Caco-2 (cell line): ENCODE results near the gene PAIP1. TPM values are rescaled to one million over a fixed set of nuclear protein-coding genes. Genes with fewer than 3 reads are reported as not detected.
"Not testable (repeated sequence)": the region's sequence is repeated elsewhere in the genome, so short reads cannot be mapped to it uniquely, and the experiment has no call there.

Experiments used
- BruUV-seq: library from RNA; stranded (reverse); fragments of 400-500 nt; replicated peaks from 2 replicates; lab custom pipeline; 2021; lab: Mats Ljungman, UMichigan
- CTCF ChIA-PET: fragments of 300-600 bp; sonication (Branson Sonifier 250); formaldehyde crosslinking; loops from one replicate; lab custom pipeline; 2022; ENCODE audit warnings: antibody characterized with exemption; lab: Charles Lee
- POLR2A ChIA-PET: fragments of 300-600 bp; sonication (Branson Sonifier 250); formaldehyde crosslinking; loops from one replicate; lab custom pipeline; 2022; ENCODE audit warnings: antibody characterized with exemption; lab: Charles Lee
- DNase-seq, 2 experiments: peaks; one replicate each; pipeline versions ENCODE4 v3.0.0 to v3.0.0-alpha.2; 2020 to 2022
- H3K27me3 ChIP-seq: replicated peaks from 2 replicates; pipeline ENCODE4 v1.6.0; 2011; ENCODE audit warnings: low read length; ENCODE audit not compliant: control insufficient read depth, insufficient read depth
- H3K36me3 ChIP-seq: 2 replicates; pipeline ENCODE4 v1.5.1; 2011; ENCODE audit warnings: low read length; ENCODE audit not compliant: control insufficient read depth, insufficient read depth
- H3K4me1 ChIP-seq: fragments of 250-450 bp; sonication (Bioruptor Pico); 2 replicates; pipeline ENCODE4 v1.5.1; 2020; ENCODE audit warnings: mild to moderate bottlenecking
- H3K4me3 ChIP-seq: 2 replicates; pipeline ENCODE4 v1.5.1; 2011; ENCODE audit warnings: low read depth, mild to moderate bottlenecking, control low read depth, low read length
- H3K9me3 ChIP-seq: fragments of 250-450 bp; sonication (Bioruptor Pico); 2 replicates; pipeline ENCODE4 v1.5.1; 2020; ENCODE audit warnings: mild to moderate bottlenecking, moderate library complexity
- H3K27ac Mint-ChIP-seq: one replicate; pipeline ENCODE4 v1.8.0; 2022; ENCODE audit warnings: mixed read lengths; ENCODE audit not compliant: unreplicated experiment
- H3K27me3 Mint-ChIP-seq: one replicate; pipeline ENCODE4 v1.8.0; 2022; ENCODE audit warnings: mixed read lengths; ENCODE audit not compliant: insufficient read depth, unreplicated experiment
- H3K36me3 Mint-ChIP-seq: one replicate; pipeline ENCODE4 v1.8.0; 2022; ENCODE audit warnings: mild to moderate bottlenecking, mixed read lengths; ENCODE audit not compliant: insufficient read depth, unreplicated experiment
- H3K4me1 Mint-ChIP-seq: one replicate; pipeline ENCODE4 v1.8.0; 2022; ENCODE audit warnings: low read depth, mixed read lengths; ENCODE audit not compliant: unreplicated experiment
- H3K4me3 Mint-ChIP-seq: one replicate; pipeline ENCODE4 v1.8.0; 2022; ENCODE audit warnings: mild to moderate bottlenecking, moderate library complexity, mixed read lengths; ENCODE audit not compliant: unreplicated experiment
- H3K9me3 Mint-ChIP-seq: one replicate; pipeline ENCODE4 v1.8.0; 2022; ENCODE audit warnings: mixed read lengths; ENCODE audit not compliant: unreplicated experiment
- CTCF ChIP-seq, 2 experiments: fragments of 200-600 bp in 1 of 2; IDR thresholded peaks; 1 replicate in 1 of 2; 2 replicates in 1 of 2; pipeline versions ENCODE4 v1.5.1 to v1.8.0; 2011 to 2022; ENCODE audit warnings: antibody characterized with exemption in 1 of 2, control low read depth in 1 of 2, inconsistent platforms in 1 of 2, low read depth in 1 of 2, low read length in 1 of 2, mild to moderate bottlenecking in 1 of 2, moderate library complexity in 1 of 2; ENCODE audit not compliant: insufficient read depth in 1 of 2, severe bottlenecking in 1 of 2, unreplicated experiment in 1 of 2
- intact Hi-C: fragments of 100-400 bp; cut with micrococcal nuclease; formaldehyde crosslinking; loops from one replicate; pipeline ENCODE4 v1.10.0; 2022; ENCODE audit not compliant: unreplicated experiment
- total RNA-seq: library from RNA; stranded (reverse); gene quantifications from 2 replicates; pipeline ENCODE4 v1.2.3, GENCODE V29; 2022

Gene PAIP1
- total RNA-seq, 1 experiment from 2014 or later, result 121 TPM

GRCh38 chr5:43560128-43560527 lies 3.3 kb upstream of the PAIP1 start:
- no TSS peak for BruUV-seq
- H3K27ac Mint-ChIP-seq, result no peak overlapping the region
- no peaks in the 10 kb centered on the region for H3K9me3 Mint-ChIP-seq
- POLR2A ChIA-PET, result no interaction called here
- CTCF ChIA-PET, result no interaction called here
- H3K36me3 Mint-ChIP-seq, result peaks cover 8% of the 10 kb centered on the region
- Histone ChIP-seq H3K9me3 (no peaks in the 10 kb centered on the region), H3K4me1 (no peaks in the 10 kb centered on the region), H3K4me3 (no peak overlapping the region), H3K27me3 (no peaks in the 10 kb centered on the region; the same call in 1 of the 2 replicates), H3K36me3 (no peaks in the 10 kb centered on the region)
- no peak for DNase-seq
- no peak overlapping the region for H3K4me3 Mint-ChIP-seq
- intact Hi-C loops, result no loop called here
- H3K27me3 Mint-ChIP-seq, result no peaks in the 10 kb centered on the region
- no peaks in the 10 kb centered on the region for H3K4me1 Mint-ChIP-seq
- TF ChIP-seq CTCF (IDR thresholded peaks at IDR 0.05; ENCODE audit: insufficient read depth in 1 of 2, low read depth in 1 of 2, low read length in 1 of 2, severe bottlenecking in 1 of 2, unreplicated experiment in 1 of 2), result no peak

GRCh38 chr5:43556607-43556856 lies 345 bp downstream of the PAIP1 start:
- DNase-seq, H3K9me3 ChIP-seq, H3K36me3 Mint-ChIP-seq, CTCF ChIA-PET, H3K36me3 ChIP-seq, BruUV-seq, H3K27me3 Mint-ChIP-seq, H3K4me1 ChIP-seq, H3K27me3 ChIP-seq, H3K4me1 Mint-ChIP-seq, H3K9me3 Mint-ChIP-seq: not testable (repeated sequence)
- peak overlapping the region; percentile 90 for H3K4me3 ChIP-seq
- POLR2A ChIA-PET, result interaction anchor here (0.9 to 1.2 kb wide), 2 partner anchors 47 to 73 kb away, joined by 3 to 5 read pairs; partner anchors contain the start of genes NNT and TMEM267
- H3K27ac Mint-ChIP-seq, result peak overlapping the region; percentile 94
- peak overlapping the region; percentile 72 for H3K4me3 Mint-ChIP-seq
- intact Hi-C loops, result loop anchor here (1.0 to 2.0 kb wide), 2 partner anchors 41 to 74 kb away; partner anchors contain the start of genes C5orf34 and TMEM267

DNA sequence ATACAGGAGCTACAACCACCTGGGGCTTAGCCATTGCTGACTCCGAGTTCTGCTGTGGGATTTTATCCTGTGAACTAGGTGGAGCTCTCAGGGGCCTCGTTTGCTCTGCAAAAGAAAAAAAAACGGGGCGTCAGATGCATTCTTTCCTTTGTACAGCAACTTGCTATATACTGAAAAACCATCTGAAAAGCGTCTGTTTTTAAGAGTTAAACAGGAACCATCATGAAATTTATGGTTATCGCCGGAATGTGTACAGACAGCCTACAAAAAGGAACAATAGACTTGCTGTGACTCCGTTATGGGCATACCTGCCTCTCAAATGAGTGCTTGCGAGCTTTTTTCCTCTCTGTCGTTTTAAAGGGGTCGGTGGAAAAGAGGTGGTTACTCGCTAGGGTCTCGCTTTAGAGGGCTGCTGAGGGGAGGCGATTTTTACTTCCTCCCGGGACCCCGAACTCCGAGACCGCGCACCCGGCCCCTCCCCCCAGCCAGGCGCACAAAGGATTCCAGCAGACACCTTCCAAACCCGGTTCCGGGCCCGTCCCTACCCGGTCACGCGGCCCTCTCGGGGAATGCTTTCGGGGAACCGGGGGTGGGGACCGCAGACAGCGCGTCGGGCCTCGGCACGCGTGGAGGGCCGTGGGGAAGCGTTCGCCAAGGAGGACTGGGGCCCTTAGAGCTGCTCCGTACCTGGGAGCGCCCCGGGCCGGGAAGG lies 826 bp downstream of the PAIP1 start:
- Histone ChIP-seq H3K27me3 (no peaks in the 10 kb centered on the region), H3K4me1 (no peaks in the 10 kb centered on the region), H3K4me3 (peak overlapping the region; percentile 90), H3K9me3 (no peaks in the 10 kb centered on the region), H3K36me3 (no peaks in the 10 kb centered on the region)
- peak; percentile 62 to 74 for DNase-seq
- intact Hi-C loops, result loop anchor here (1.0 to 2.0 kb wide), 2 partner anchors 41 to 73 kb away; partner anchors contain the start of genes C5orf34 and TMEM267
- Mint-ChIP-seq H3K9me3 (no peaks in the 10 kb centered on the region), H3K27ac (peak overlapping the region; percentile 94), H3K4me1 (peaks cover 1% of the 10 kb centered on the region), H3K27me3 (no peaks in the 10 kb centered on the region), H3K4me3 (peak overlapping the region; percentile 72), H3K36me3 (peaks cover 10% of the 10 kb centered on the region)
- ChIA-PET POLR2A (interaction anchor here (0.5 to 1.7 kb wide), 6 partner anchors 41 to 1681 kb away, joined by 3 to 7 read pairs (median 3); partner anchors contain the start of genes C5orf34, NNT and TMEM267), CTCF (interaction anchor here (2.0 kb wide), 1 partner anchor 72 kb away, joined by 11 read pairs; the partner anchor contains the start of gene TMEM267)
- BruUV-seq, result no TSS peak
- TF ChIP-seq CTCF (IDR thresholded peaks at IDR 0.05; ENCODE audit: insufficient read depth in 1 of 2, low read depth in 1 of 2, low read length in 1 of 2, severe bottlenecking in 1 of 2, unreplicated experiment in 1 of 2), result no peak
